ENCODE measurements around the gene ITGAV. TPM values are rescaled to one million over a fixed set of nuclear protein-coding genes. Genes with fewer than 3 reads are reported as not detected.

ITGAV gene
- total and polyA plus RNA-seq, 7 experiments from 2014 or later = 0.37 to 9.7 (median 6.9) TPM

DNA sequence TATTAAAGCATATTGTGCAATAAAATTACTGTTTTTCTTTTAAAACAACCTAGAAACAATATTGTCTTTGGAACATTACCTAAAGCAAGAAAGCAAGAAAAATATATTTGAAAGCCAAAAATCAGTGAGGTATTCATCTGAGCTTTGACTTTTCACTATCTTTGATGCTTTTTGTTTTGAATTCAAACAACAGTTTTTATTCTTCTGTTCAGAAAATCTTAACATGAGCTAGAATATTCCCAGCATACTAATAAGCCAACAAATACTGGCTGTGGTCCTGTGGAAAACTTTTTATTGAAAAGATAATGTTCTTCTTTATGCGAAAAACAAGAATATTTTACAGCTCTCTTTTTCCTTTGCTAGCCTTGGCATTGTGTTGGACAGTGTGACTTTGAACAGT lies 123.8 kb downstream of the ITGAV start:
- intact Hi-C loops (cut with micrococcal nuclease) = no loop called here
- H3K27ac Mint-ChIP-seq = no peak overlapping the region
- CTCF ChIA-PET = no interaction called here

DNA sequence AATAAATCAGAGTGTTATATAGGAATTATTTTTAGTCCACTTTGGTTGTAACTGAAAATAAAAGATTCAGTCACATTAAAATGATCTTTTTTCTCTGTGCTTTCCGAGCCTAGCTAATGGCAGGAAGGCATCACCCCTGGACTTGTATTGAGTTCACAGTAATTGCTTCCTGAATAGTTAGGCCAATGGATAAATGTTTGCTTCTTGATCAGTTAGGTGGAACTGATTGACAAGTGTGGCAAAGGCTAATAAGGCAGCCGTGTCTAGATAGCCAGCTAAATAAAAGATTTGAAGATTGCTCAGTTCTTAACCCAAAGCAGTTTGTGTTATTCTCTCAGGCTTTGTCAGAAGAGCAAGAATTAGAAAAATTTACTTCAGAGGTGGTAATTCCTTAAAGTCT lies 124.8 kb downstream of the ITGAV start:
- no peaks in the 10 kb centered on the region for H3K9me3 ChIP-seq (ENCODE audit: control insufficient read depth in 2 of 3, low read length in 3 of 3)
- ChIA-PET POLR2A (interaction anchor here (0.6 kb wide), 1 partner anchor 28 kb away, joined by 3 read pairs; no protein-coding TSS in a partner anchor), CTCF (no interaction called here)
- ATAC-seq (no peak), DNase-seq (no peak)
- intact Hi-C loops (cut with micrococcal nuclease) = no loop called here
- no peaks in the 10 kb centered on the region for H3K9me3 Mint-ChIP-seq
- H3K36me3 ChIP-seq (ENCODE audit: control insufficient read depth in 2 of 3, insufficient read depth in 3 of 3, low read length in 3 of 3) = no peaks in the 10 kb centered on the region
- H3K36me3 Mint-ChIP-seq = no peaks in the 10 kb centered on the region
- H3K4me3 Mint-ChIP-seq = no peak overlapping the region
- H3K27me3 Mint-ChIP-seq = peaks cover 0 to 13% (median 0%) of the 10 kb centered on the region in 5 donors
- H3K27me3 ChIP-seq (ENCODE audit: control insufficient read depth in 2 of 2, insufficient read depth in 2 of 2, low read length in 2 of 2) = no peaks in the 10 kb centered on the region
- H3K27ac ChIP-seq (ENCODE audit: low read depth, low read length) = no peak overlapping the region
- H3K4me1 Mint-ChIP-seq = no peaks in the 10 kb centered on the region
- no peaks in the 10 kb centered on the region for H3K4me1 ChIP-seq (ENCODE audit: control insufficient read depth in 2 of 2, insufficient read depth in 2 of 2, low read length in 2 of 2)
- H3K27ac Mint-ChIP-seq = no peak overlapping the region
- H3K4me3 ChIP-seq (ENCODE audit: low read length) = no peak overlapping the region

More for the DNA sequence above, 123.8 kb downstream of the ITGAV start:
- no peak overlapping the region for H3K4me3 Mint-ChIP-seq
- POLR2A ChIA-PET = no interaction called here
- H3K36me3 ChIP-seq (ENCODE audit: control insufficient read depth in 2 of 3, insufficient read depth in 3 of 3, low read length in 3 of 3) = no peaks in the 10 kb centered on the region
- H3K27ac ChIP-seq (ENCODE audit: low read depth, low read length) = no peak overlapping the region
- no peaks in the 10 kb centered on the region for H3K9me3 ChIP-seq (ENCODE audit: control insufficient read depth in 2 of 3, low read length in 3 of 3)
- no peaks in the 10 kb centered on the region for H3K9me3 Mint-ChIP-seq
- no peaks in the 10 kb centered on the region for H3K4me1 ChIP-seq (ENCODE audit: control insufficient read depth in 2 of 2, insufficient read depth in 2 of 2, low read length in 2 of 2)
- no peak overlapping the region for H3K4me3 ChIP-seq (ENCODE audit: low read length)
- DNase-seq (no peak), ATAC-seq (no peak)
- no peaks in the 10 kb centered on the region for H3K27me3 ChIP-seq (ENCODE audit: control insufficient read depth in 2 of 2, insufficient read depth in 2 of 2, low read length in 2 of 2)
- H3K27me3 Mint-ChIP-seq = peaks cover 0 to 7% (median 0%) of the 10 kb centered on the region in 5 donors
- H3K36me3 Mint-ChIP-seq = no peaks in the 10 kb centered on the region
- H3K4me1 Mint-ChIP-seq = no peaks in the 10 kb centered on the region

DNA sequence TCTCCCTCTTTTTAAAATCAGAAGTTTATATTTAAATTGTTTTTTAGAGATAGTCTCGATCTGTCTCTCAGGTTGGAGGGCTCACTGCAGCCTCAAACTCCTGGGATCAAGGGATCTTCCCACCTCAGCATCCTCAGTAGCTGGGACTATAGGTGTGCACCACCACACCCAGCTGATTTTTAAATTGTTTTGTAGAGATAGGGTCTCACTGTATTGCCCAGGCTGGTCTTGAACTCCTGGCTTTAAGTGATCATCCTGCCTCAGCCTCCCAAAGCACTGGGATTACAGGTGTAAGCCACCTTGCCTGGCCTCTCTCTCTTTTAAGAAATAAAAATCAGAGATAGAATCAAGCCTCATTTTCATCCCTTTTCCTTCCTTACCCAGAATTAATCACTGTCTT lies 126.1 kb downstream of the ITGAV start:
- H3K9me3 Mint-ChIP-seq = no peaks in the 10 kb centered on the region
- peaks cover 0 to 13% (median 0%) of the 10 kb centered on the region in 5 donors for H3K27me3 Mint-ChIP-seq
- no peak overlapping the region for H3K27ac Mint-ChIP-seq
- ATAC-seq = no peak
- no peaks in the 10 kb centered on the region for H3K36me3 Mint-ChIP-seq
- no peaks in the 10 kb centered on the region for H3K36me3 ChIP-seq (ENCODE audit: control insufficient read depth in 2 of 3, insufficient read depth in 3 of 3, low read length in 3 of 3)
- no peak overlapping the region for H3K4me3 ChIP-seq (ENCODE audit: low read length)
- H3K27me3 ChIP-seq (ENCODE audit: control insufficient read depth in 2 of 2, insufficient read depth in 2 of 2, low read length in 2 of 2) = no peaks in the 10 kb centered on the region
- intact Hi-C loops (cut with micrococcal nuclease) = no loop called here
- ChIA-PET CTCF (no interaction called here), POLR2A (no interaction called here)
- H3K4me1 ChIP-seq (ENCODE audit: control insufficient read depth in 2 of 2, insufficient read depth in 2 of 2, low read length in 2 of 2) = no peaks in the 10 kb centered on the region
- no peaks in the 10 kb centered on the region for H3K4me1 Mint-ChIP-seq
- DNase-seq = no peak
- H3K4me3 Mint-ChIP-seq = no peak overlapping the region
- no peaks in the 10 kb centered on the region for H3K9me3 ChIP-seq (ENCODE audit: control insufficient read depth in 2 of 3, low read length in 3 of 3)
- no peak overlapping the region for H3K27ac ChIP-seq (ENCODE audit: low read depth, low read length)

DNA sequence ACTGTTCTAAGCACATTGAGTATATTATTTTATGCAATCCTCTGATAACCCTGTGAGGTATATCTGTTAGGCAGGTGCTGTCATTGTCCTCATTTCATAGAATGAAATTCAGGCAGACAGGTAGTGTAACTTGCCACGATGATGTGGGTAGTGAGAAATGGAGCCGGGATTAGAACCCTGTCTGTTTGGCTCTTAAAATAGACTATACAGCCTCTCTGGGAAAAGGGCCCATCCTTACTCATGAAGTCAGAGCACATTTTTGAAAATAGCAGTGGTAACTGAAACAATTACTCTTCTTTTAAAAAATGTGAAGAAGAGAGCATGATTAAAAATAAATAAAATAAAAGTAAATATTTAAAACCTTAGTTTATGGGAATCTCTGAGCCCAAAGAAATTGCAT lies 127.0 kb downstream of the ITGAV start:
- Histone ChIP-seq H3K27ac (ENCODE audit: low read depth, low read length) (no peak overlapping the region), H3K4me3 (ENCODE audit: low read length) (no peak overlapping the region), H3K9me3 (ENCODE audit: control insufficient read depth in 2 of 3, low read length in 3 of 3) (no peaks in the 10 kb centered on the region), H3K4me1 (ENCODE audit: control insufficient read depth in 2 of 2, insufficient read depth in 2 of 2, low read length in 2 of 2) (no peaks in the 10 kb centered on the region), H3K36me3 (ENCODE audit: control insufficient read depth in 2 of 3, insufficient read depth in 3 of 3, low read length in 3 of 3) (no peaks in the 10 kb centered on the region), H3K27me3 (ENCODE audit: control insufficient read depth in 2 of 2, insufficient read depth in 2 of 2, low read length in 2 of 2) (no peaks in the 10 kb centered on the region)
- H3K27me3 Mint-ChIP-seq = peaks cover 0 to 13% (median 0%) of the 10 kb centered on the region in 5 donors
- ChIA-PET CTCF (no interaction called here), POLR2A (no interaction called here)
- no peaks in the 10 kb centered on the region for H3K36me3 Mint-ChIP-seq
- intact Hi-C loops (cut with micrococcal nuclease) = no loop called here
- no peak overlapping the region for H3K27ac Mint-ChIP-seq
- no peaks in the 10 kb centered on the region for H3K9me3 Mint-ChIP-seq
- DNase-seq (no peak), ATAC-seq (no peak)
- H3K4me3 Mint-ChIP-seq = no peak overlapping the region
- no peaks in the 10 kb centered on the region for H3K4me1 Mint-ChIP-seq

DNA sequence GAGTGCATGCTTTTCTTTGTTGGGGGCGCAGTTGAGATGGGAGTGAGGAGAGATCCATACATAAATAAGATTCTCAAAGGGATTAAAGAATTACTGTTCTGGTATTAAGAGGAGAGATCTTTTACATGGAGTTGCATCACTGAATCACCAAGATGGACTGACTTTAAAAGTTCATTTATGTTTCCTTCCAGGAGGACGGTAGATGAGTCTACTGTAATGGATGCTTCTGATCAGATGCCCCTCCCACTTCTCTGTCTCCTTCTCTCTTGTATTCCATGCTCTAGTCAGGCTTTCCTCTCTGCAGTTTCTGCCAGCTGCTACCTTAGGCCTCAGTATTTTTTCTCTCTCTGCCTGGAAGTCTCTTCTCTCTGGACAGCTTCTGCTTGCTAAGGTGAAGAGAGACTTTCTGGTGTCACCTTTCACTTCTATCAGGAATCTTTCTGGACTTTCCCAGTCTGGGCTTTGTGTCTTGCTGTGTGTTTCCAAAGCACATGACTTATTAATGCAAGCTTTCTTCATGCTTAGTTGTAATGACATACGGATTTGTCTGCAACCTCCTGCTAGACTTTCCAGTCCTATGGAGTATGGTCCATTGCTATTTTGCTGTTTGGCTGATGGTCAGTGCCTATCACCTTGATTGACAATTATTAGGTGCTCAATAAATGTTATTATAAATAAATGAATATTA lies 127.6 kb downstream of the ITGAV start:
- Mint-ChIP-seq H3K27ac (no peak overlapping the region), H3K36me3 (no peaks in the 10 kb centered on the region), H3K4me1 (no peaks in the 10 kb centered on the region), H3K9me3 (no peaks in the 10 kb centered on the region), H3K27me3 (peaks cover 0 to 18% (median 3%) of the 10 kb centered on the region in 5 donors), H3K4me3 (no peak overlapping the region)
- intact Hi-C loops (cut with micrococcal nuclease) = no loop called here
- Histone ChIP-seq H3K9me3 (ENCODE audit: control insufficient read depth in 2 of 3, low read length in 3 of 3) (no peaks in the 10 kb centered on the region), H3K4me3 (ENCODE audit: low read length) (no peak overlapping the region), H3K4me1 (ENCODE audit: control insufficient read depth in 2 of 2, insufficient read depth in 2 of 2, low read length in 2 of 2) (no peaks in the 10 kb centered on the region), H3K27ac (ENCODE audit: low read depth, low read length) (no peak overlapping the region), H3K36me3 (ENCODE audit: control insufficient read depth in 2 of 3, insufficient read depth in 3 of 3, low read length in 3 of 3) (no peaks in the 10 kb centered on the region), H3K27me3 (ENCODE audit: control insufficient read depth in 2 of 2, insufficient read depth in 2 of 2, low read length in 2 of 2) (no peaks in the 10 kb centered on the region)
- ChIA-PET CTCF (no interaction called here), POLR2A (no interaction called here)
- ATAC-seq (no peak), DNase-seq (no peak)

DNA sequence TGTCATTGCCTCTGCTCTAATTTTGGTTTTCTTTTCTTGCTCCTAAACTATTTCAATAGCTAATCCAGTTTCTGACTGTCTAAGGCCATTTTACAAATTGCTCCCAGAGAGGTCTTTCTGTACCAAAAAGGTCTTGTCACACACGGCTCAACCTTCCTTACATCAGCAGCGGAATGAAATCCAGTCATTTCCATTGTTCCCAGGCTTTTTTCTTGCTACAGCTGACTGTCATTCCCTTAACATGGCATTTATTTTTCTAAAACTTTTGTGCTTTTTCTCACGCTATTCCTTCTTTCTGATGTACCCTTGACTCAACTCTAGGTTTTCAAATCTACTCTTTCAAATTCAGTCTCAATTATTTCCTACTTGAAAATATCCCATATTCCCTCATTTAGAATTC lies 128.3 kb downstream of the ITGAV start:
- no peak overlapping the region for H3K4me3 Mint-ChIP-seq

DNA sequence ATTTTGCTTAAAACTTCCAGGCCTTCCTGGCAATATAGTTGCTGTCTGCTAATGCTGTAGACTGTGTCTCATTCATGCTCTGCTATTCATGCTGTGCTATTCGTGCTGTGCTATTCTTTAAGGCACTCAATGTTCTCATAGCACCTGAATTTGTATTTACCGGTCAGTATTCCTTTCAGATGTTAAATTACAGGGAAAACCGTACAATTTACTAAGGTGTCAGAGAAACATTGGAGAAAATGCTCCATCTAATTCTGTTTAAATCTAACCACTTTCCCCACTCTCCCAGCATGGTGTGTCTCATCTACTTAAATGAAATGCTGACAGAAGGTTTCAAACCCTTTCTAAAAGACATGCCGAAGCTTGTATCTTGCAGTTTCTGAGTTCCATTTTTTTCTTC lies 129.0 kb downstream of the ITGAV start:
- ATAC-seq (no peak), DNase-seq (no peak)
- no peaks in the 10 kb centered on the region for H3K36me3 Mint-ChIP-seq
- H3K27me3 Mint-ChIP-seq = peaks cover 0 to 14% (median 4%) of the 10 kb centered on the region in 5 donors
- H3K27ac ChIP-seq (ENCODE audit: low read depth, low read length) = no peak overlapping the region
- CTCF ChIA-PET = no interaction called here
- no peaks in the 10 kb centered on the region for H3K36me3 ChIP-seq (ENCODE audit: control insufficient read depth in 2 of 3, insufficient read depth in 3 of 3, low read length in 3 of 3)
- no peak overlapping the region for H3K4me3 Mint-ChIP-seq
- H3K27me3 ChIP-seq (ENCODE audit: control insufficient read depth in 2 of 2, insufficient read depth in 2 of 2, low read length in 2 of 2) = no peaks in the 10 kb centered on the region
- H3K27ac Mint-ChIP-seq = no peak overlapping the region
- no peaks in the 10 kb centered on the region for H3K9me3 ChIP-seq (ENCODE audit: control insufficient read depth in 2 of 3, low read length in 3 of 3)
- POLR2A ChIA-PET = no interaction called here
- intact Hi-C loops (cut with micrococcal nuclease) = no loop called here
- no peaks in the 10 kb centered on the region for H3K9me3 Mint-ChIP-seq
- no peak overlapping the region for H3K4me3 ChIP-seq (ENCODE audit: low read length)
- H3K4me1 Mint-ChIP-seq = no peaks in the 10 kb centered on the region
- H3K4me1 ChIP-seq (ENCODE audit: control insufficient read depth in 2 of 2, insufficient read depth in 2 of 2, low read length in 2 of 2) = no peaks in the 10 kb centered on the region

More for the DNA sequence above, 128.3 kb downstream of the ITGAV start:
- H3K9me3 ChIP-seq (ENCODE audit: control insufficient read depth in 2 of 3, low read length in 3 of 3) = no peaks in the 10 kb centered on the region
- no peak for ATAC-seq
- no peaks in the 10 kb centered on the region for H3K36me3 Mint-ChIP-seq
- no peak overlapping the region for H3K27ac ChIP-seq (ENCODE audit: low read depth, low read length)
- no peak overlapping the region for H3K4me3 ChIP-seq (ENCODE audit: low read length)
- H3K9me3 Mint-ChIP-seq = no peaks in the 10 kb centered on the region
- no peak overlapping the region for H3K27ac Mint-ChIP-seq
- no peaks in the 10 kb centered on the region for H3K4me1 Mint-ChIP-seq
- H3K4me1 ChIP-seq (ENCODE audit: control insufficient read depth in 2 of 2, insufficient read depth in 2 of 2, low read length in 2 of 2) = no peaks in the 10 kb centered on the region
- DNase-seq = no peak
- no peaks in the 10 kb centered on the region for H3K36me3 ChIP-seq (ENCODE audit: control insufficient read depth in 2 of 3, insufficient read depth in 3 of 3, low read length in 3 of 3)
- peaks cover 0 to 14% (median 3%) of the 10 kb centered on the region in 5 donors for H3K27me3 Mint-ChIP-seq
- CTCF ChIA-PET = no interaction called here
- POLR2A ChIA-PET = no interaction called here
- H3K27me3 ChIP-seq (ENCODE audit: control insufficient read depth in 2 of 2, insufficient read depth in 2 of 2, low read length in 2 of 2) = no peaks in the 10 kb centered on the region
- intact Hi-C loops (cut with micrococcal nuclease) = no loop called here

All from naive thymus-derived CD4-positive, alpha-beta T cell (primary cell).